ENCODE measurements around the gene ACTMAP. TPM values are rescaled to one million over a fixed set of nuclear protein-coding genes. Genes with fewer than 3 reads are reported as not detected.
A peak's percentile ranks its signal among the peaks of the same experiment; 100 is the strongest.

ACTMAP gene
- total RNA-seq, 6 experiments from 2014 or later = 2.9 to 11.2 (median 4.4) TPM

DNA sequence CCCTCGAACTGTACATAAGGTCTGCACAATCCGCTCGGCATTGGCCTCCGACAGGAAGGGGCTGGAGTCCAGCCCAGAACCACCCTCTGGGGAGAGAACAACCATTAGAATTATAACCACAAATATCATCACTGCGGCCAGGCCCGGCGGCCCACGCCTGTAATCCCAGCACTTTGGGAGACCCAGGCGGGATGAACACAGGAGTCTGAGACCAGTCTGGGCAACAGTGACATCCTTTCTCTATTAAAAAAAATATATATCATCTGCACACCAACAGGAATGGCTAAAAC, 45.0 kb downstream of the ACTMAP start:
- intact Hi-C loops (cut with DNase I) = no loop called here
- no peak for DNase-seq
- WGBS (ENCODE audit: insufficient coverage, low coverage, low lambda C conversion rate, missing lambda C conversion rate) = 100% methylated on average over 7 of the region's 9 CpGs
- Histone ChIP-seq H3K27me3 (no peaks in the 10 kb centered on the region), H3K4me3 (no peak overlapping the region), H3K36me3 (peaks cover 0 to 93% (median 7%) of the 10 kb centered on the region in 4 donors), H3K27ac (no peak overlapping the region), H3K4me1 (no peaks in the 10 kb centered on the region), H3K9me3 (no peaks in the 10 kb centered on the region)
- ATAC-seq = no peak
- TF ChIP-seq, protein P1, sequence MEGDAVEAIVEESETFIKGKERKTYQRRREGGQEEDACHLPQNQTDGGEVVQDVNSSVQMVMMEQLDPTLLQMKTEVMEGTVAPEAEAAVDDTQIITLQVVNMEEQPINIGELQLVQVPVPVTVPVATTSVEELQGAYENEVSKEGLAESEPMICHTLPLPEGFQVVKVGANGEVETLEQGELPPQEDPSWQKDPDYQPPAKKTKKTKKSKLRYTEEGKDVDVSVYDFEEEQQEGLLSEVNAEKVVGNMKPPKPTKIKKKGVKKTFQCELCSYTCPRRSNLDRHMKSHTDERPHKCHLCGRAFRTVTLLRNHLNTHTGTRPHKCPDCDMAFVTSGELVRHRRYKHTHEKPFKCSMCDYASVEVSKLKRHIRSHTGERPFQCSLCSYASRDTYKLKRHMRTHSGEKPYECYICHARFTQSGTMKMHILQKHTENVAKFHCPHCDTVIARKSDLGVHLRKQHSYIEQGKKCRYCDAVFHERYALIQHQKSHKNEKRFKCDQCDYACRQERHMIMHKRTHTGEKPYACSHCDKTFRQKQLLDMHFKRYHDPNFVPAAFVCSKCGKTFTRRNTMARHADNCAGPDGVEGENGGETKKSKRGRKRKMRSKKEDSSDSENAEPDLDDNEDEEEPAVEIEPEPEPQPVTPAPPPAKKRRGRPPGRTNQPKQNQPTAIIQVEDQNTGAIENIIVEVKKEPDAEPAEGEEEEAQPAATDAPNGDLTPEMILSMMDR (IDR thresholded peaks at IDR 0.05) = no peak
- TF ChIP-seq POLR2A (IDR thresholded peaks at IDR 0.05) = no peak

DNA sequence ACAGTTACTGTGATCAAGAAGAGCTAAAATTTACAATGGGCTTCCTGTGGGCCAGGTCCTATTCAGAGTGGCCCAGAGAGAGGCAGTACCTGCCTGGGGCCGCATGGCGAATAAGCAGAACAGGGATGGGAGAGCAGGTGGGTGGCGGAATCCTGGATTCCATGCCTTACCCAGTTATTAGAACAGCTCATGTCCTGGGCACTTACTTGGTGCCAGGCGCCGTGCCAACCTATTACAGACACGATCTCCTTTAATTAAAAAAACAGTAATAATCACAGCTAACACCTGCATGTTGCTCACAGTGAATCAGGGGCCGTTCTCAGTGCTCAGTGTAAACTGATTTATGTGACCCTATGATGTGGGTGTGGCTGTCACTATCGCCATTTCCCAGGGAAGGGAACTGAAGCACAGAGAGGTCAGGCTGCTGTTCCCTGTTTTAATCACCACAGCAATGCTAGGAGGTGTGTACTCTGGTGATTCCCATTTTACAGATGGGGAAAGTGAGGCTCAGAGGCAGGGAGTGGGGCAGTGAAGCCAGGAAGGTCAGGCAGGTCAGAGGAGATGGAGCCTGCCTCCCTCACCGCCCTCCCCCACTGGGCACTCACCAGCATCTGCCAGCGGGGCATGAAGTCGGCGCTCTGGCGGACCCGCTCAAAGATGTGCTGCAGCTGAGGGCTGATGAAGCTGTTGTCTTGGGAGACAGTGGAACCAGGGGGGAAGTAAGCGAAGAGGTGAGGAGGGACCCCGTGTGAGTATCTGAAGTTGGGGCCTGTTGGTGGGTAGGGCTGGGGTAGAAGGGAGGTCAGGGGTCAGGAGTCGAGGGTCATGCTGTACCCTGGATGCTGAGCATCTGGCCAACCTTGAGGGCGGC, 45.6 kb downstream of the ACTMAP start:
- DNase-seq (no peak), ATAC-seq (no peak)
- TF ChIP-seq, protein P1 (IDR thresholded peaks at IDR 0.05) = no peak
- no peak for TF ChIP-seq POLR2A (IDR thresholded peaks at IDR 0.05)
- H3K4me1 ChIP-seq = no peaks in the 10 kb centered on the region
- intact Hi-C loops (cut with DNase I) = no loop called here
- WGBS (ENCODE audit: insufficient coverage, low coverage, low lambda C conversion rate, missing lambda C conversion rate) = 95% methylated on average over 8 of the region's 18 CpGs
- no peaks in the 10 kb centered on the region for H3K27me3 ChIP-seq
- no peak overlapping the region for H3K27ac ChIP-seq
- H3K36me3 ChIP-seq = peaks cover 0 to 92% (median 7%) of the 10 kb centered on the region in 4 donors
- H3K9me3 ChIP-seq = no peaks in the 10 kb centered on the region
- no peak overlapping the region for H3K4me3 ChIP-seq

DNA sequence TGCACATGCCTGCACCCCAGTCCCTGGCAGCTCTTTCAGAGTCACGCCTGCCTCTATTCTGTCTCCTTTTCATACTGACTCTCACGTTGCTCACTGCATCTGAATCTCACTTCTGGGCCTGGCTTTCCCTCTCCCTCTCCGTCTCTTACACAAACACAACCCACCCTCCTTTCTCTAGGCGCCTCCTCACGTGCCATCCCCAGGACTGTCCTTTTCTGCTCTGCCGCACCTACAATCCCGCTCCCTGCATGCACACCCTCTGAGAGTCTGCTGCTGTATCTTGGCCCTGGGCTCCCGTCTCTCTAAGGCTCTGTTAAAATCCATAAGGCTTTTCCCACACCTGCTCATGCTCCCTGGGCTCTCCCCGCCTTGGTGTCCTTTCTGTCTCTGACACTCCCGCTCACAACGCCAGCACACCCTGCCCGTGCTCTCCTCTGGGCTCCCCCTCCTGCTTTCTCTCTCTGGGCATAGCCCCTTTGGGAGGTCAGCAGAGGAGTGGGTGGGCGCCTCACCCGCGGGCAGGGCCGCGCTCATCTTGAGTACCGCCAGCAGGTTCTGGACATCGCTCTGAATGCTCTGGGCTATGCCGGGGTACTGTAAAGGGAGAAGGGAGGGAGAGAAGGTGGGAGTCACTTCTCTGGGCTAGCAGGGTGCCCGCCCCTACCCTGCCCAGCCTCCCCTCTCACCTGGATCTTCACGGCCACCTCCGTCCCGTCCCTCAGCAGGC, 47.1 kb downstream of the ACTMAP start:
- Histone ChIP-seq H3K4me1 (no peaks in the 10 kb centered on the region), H3K4me3 (no peak overlapping the region), H3K27ac (no peak overlapping the region), H3K36me3 (peaks cover 0 to 77% (median 7%) of the 10 kb centered on the region in 4 donors), H3K9me3 (no peaks in the 10 kb centered on the region), H3K27me3 (no peaks in the 10 kb centered on the region)
- TF ChIP-seq, protein P1 (IDR thresholded peaks at IDR 0.05) = no peak
- no peak for TF ChIP-seq POLR2A (IDR thresholded peaks at IDR 0.05)
- intact Hi-C loops (cut with DNase I) = no loop called here
- WGBS (ENCODE audit: insufficient coverage, low coverage, low lambda C conversion rate, missing lambda C conversion rate) = 94% methylated on average over 21 of the region's 24 CpGs
- no peak for ATAC-seq
- DNase-seq = no peak

- no peaks in the 10 kb centered on the region for H3K4me1 ChIP-seq
- DNase-seq = no peak
These were observed 47.8 kb downstream of the ACTMAP start for GRCh38 chr19:40702337-40703012.

More at GRCh38 chr19:40702337-40703012, 47.8 kb downstream of the ACTMAP start:
- peaks cover 0 to 70% (median 5%) of the 10 kb centered on the region in 4 donors for H3K36me3 ChIP-seq
- TF ChIP-seq POLR2A (IDR thresholded peaks at IDR 0.05) = no peak
- TF ChIP-seq, protein P1 (IDR thresholded peaks at IDR 0.05) = peak in 1 of 4 donors; percentile 18
- H3K4me3 ChIP-seq = no peak overlapping the region
- H3K27ac ChIP-seq = no peak overlapping the region
- intact Hi-C loops (cut with DNase I) = no loop called here
- no peaks in the 10 kb centered on the region for H3K9me3 ChIP-seq
- 79% methylated on average over 4 of the region's 18 CpGs for WGBS (ENCODE audit: insufficient coverage, low coverage, low lambda C conversion rate, missing lambda C conversion rate)
- ATAC-seq = peak; percentile 9 to 53 (median 34)
- H3K27me3 ChIP-seq = no peaks in the 10 kb centered on the region
